DOHH2 (cell line): ENCODE results near the gene ITGA2B.

ENCODE experiments used
- H3F3A ChIP-seq: fragments of 200-600 bp; sonication (generic), shearing (Covaris generic); 2 replicates; pipeline ENCODE4 v1.6.0; 2016; ENCODE audit warnings: antibody characterized with exemption, mild to moderate bottlenecking; ENCODE audit not compliant: control insufficient read depth, insufficient read depth
- H3K27ac ChIP-seq: fragments of 200-600 bp; sonication (generic); 2 replicates; pipeline ENCODE4 v1.5.1; 2014; ENCODE audit warnings: low read depth, mild to moderate bottlenecking, low read length, moderate library complexity
- H3K27me3 ChIP-seq: fragments of 200-600 bp; sonication (generic); 2 replicates; pipeline ENCODE4 v1.6.1; 2014; ENCODE audit warnings: mild to moderate bottlenecking, low read length, mixed read lengths; ENCODE audit not compliant: control insufficient read depth
- H3K36me3 ChIP-seq: fragments of 200-600 bp; sonication (generic); 2 replicates; pipeline ENCODE4 v1.6.1; 2014; ENCODE audit warnings: mild to moderate bottlenecking, low read length, moderate library complexity, mixed read lengths; ENCODE audit not compliant: control insufficient read depth
- H3K4me1 ChIP-seq: fragments of 200-600 bp; sonication (generic); 2 replicates; pipeline ENCODE4 v1.6.1; 2014; ENCODE audit warnings: mild to moderate bottlenecking, low read length, mixed read lengths; ENCODE audit not compliant: control insufficient read depth
- H3K4me2 ChIP-seq: fragments of 200-600 bp; sonication (generic); 2 replicates; pipeline ENCODE4 v1.6.0; 2014; ENCODE audit warnings: mild to moderate bottlenecking, low read length, moderate library complexity
- H3K4me3 ChIP-seq: fragments of 200-600 bp; sonication (generic); 2 replicates; pipeline ENCODE4 v1.5.1; 2014; ENCODE audit warnings: mild to moderate bottlenecking, low read length, mixed read lengths
- H3K79me2 ChIP-seq: fragments of 200-600 bp; sonication (generic); 2 replicates; pipeline ENCODE4 v1.6.1; 2014; ENCODE audit warnings: mild to moderate bottlenecking, low read length, mixed read lengths; ENCODE audit not compliant: control insufficient read depth
- H3K9me2 ChIP-seq: fragments of 200-600 bp; sonication (generic); replicated peaks from 2 replicates; pipeline ENCODE4 v1.6.1; 2014; ENCODE audit warnings: mild to moderate bottlenecking, low read length, mixed read lengths; ENCODE audit not compliant: control insufficient read depth
- H3K9me3 ChIP-seq: fragments of 200-600 bp; sonication (generic); 2 replicates; pipeline ENCODE4 v1.6.1; 2014; ENCODE audit warnings: antibody characterized with exemption, low read length, mixed read lengths; ENCODE audit not compliant: control insufficient read depth, insufficient read depth
- H4K20me1 ChIP-seq: fragments of 200-600 bp; sonication (generic); 2 replicates; pipeline ENCODE4 v1.6.0; 2014; ENCODE audit warnings: low read depth, mild to moderate bottlenecking, antibody characterized with exemption, low read length, moderate library complexity; ENCODE audit not compliant: control insufficient read depth, insufficient read depth
- EZH2phosphoT487 ChIP-seq: fragments of 200-600 bp; sonication (generic); IDR thresholded peaks from 2 replicates; pipeline ENCODE4 v1.6.1; 2017; ENCODE audit warnings: borderline replicate concordance, mild to moderate bottlenecking, antibody characterized with exemption, low read length, moderate library complexity, mixed read lengths
- TF ChIP-seq, protein P1 (sequence below): fragments of 200-600 bp; sonication (generic); IDR thresholded peaks from one replicate; pipeline ENCODE4 v1.5.1; 2014; ENCODE audit warnings: antibody characterized with exemption, mild to moderate bottlenecking, low read depth, low read length; ENCODE audit not compliant: poor library complexity, severe bottlenecking

Gene ITGA2B

DNA sequence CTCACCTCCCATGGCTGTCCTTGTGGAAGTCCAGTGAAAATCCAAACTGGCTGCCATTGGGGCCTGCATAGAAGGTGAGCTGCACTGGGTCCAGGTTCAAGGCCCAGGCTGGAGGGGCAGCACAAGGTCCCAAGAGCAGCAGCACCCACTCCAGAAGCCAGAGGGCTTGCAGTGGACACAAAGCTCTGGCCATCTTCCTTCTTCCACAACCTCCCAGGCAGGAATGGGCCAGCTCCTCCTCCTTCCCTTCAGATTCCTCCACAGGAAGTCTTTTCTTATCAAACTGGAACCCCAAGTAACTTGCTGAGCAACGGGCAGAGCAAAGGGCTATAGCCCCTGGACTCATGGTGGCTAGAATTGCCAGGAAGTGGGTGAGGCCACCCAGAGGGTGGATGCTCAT, at the start of gene ITGA2B:
Gene ITGA2B, minus strand, starts transcription at position 369 of the 400 bp plus-strand sequence. Its CDS starts 176 bp downstream, at position 193.
- H3K9me3 ChIP-seq: no peaks in the 10 kb centered on the region
- TF ChIP-seq, protein P1, sequence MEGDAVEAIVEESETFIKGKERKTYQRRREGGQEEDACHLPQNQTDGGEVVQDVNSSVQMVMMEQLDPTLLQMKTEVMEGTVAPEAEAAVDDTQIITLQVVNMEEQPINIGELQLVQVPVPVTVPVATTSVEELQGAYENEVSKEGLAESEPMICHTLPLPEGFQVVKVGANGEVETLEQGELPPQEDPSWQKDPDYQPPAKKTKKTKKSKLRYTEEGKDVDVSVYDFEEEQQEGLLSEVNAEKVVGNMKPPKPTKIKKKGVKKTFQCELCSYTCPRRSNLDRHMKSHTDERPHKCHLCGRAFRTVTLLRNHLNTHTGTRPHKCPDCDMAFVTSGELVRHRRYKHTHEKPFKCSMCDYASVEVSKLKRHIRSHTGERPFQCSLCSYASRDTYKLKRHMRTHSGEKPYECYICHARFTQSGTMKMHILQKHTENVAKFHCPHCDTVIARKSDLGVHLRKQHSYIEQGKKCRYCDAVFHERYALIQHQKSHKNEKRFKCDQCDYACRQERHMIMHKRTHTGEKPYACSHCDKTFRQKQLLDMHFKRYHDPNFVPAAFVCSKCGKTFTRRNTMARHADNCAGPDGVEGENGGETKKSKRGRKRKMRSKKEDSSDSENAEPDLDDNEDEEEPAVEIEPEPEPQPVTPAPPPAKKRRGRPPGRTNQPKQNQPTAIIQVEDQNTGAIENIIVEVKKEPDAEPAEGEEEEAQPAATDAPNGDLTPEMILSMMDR: no peak
- TF ChIP-seq EZH2phosphoT487: no peak
- no peak within 1 kb of the TSS for H3K4me2 ChIP-seq
- H3K79me2 ChIP-seq: no peaks in the 10 kb centered on the region
- H3K9me2 ChIP-seq: no peaks in the 10 kb centered on the region
- no peak within 1 kb of the TSS for H3K27ac ChIP-seq
- no peaks in the 10 kb centered on the region for H4K20me1 ChIP-seq
- H3K4me3 ChIP-seq: no peak within 1 kb of the TSS
- H3K36me3 ChIP-seq: no peaks in the 10 kb centered on the region
- H3K27me3 ChIP-seq: peaks cover 15% of the 10 kb centered on the region
- H3F3A ChIP-seq: 0 out of 2 replicates have a peak, but pooled peaks cover 2% of the 10 kb centered on the region
- H3K4me1 ChIP-seq: peaks cover 5% of the 10 kb centered on the region; the same call in 1 of the 2 replicates

DNA sequence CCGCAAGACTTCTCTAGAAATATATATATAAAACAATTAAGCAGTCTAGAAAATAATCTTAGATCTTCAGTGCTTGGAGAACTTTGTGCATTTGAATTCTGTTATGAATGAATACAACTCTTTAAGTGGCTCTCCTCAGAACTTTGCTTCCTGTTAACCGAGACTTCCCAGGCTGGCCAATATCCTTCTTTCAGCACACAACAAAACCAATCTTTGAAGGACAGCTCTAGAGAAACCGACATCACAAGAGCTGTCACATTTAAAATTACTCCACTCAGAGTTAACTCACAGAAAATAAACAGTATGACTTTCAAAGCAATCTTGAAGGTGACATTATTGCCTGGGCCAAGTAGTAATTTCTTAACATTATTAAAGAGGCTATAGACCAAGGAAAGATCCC, 49.7 kb upstream of the ITGA2B start:
- Histone ChIP-seq H3K4me2 (no peak overlapping the region), H3K79me2 (peaks cover 24% of the 10 kb centered on the region)

DNA sequence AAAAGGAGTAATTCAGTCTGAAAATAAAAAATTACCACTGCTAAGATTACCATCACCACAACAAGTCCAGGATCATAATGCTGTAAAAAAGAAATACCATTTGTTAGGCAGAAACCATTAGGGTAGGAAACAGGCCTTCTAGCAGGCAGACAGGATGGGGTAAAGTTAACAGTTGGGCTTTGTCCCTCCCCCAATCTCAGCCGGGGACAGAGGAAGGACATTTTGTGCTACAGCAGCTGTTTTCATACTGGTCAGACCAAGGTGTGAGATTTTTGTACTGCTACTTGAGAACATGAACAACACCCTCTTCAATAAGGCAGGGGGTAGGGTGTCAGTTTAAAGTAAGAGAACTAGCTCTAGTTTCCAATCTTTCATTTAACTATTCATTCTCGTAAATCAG, 49.2 kb upstream of the ITGA2B start:
- peaks cover 24% of the 10 kb centered on the region for H3K36me3 ChIP-seq

More for the DNA sequence above, 49.7 kb upstream of the ITGA2B start:
- H3K9me2 ChIP-seq: no peaks in the 10 kb centered on the region
- no peaks in the 10 kb centered on the region; the same call in 1 of the 2 replicates for H3F3A ChIP-seq
- no peaks in the 10 kb centered on the region for H3K9me3 ChIP-seq
- TF ChIP-seq, protein P1: no peak
- no peak for TF ChIP-seq EZH2phosphoT487
- H3K36me3 ChIP-seq: peaks cover 22% of the 10 kb centered on the region
- no peak overlapping the region for H3K27ac ChIP-seq
- no peaks in the 10 kb centered on the region for H3K4me1 ChIP-seq
- no peaks in the 10 kb centered on the region for H3K27me3 ChIP-seq
- H3K4me3 ChIP-seq: no peak overlapping the region
- no peaks in the 10 kb centered on the region; the same call in 1 of the 2 replicates for H4K20me1 ChIP-seq

More for the DNA sequence above, 49.2 kb upstream of the ITGA2B start:
- H3K27me3 ChIP-seq: no peaks in the 10 kb centered on the region
- no peak overlapping the region for H3K27ac ChIP-seq
- H3K9me3 ChIP-seq: no peaks in the 10 kb centered on the region
- no peaks in the 10 kb centered on the region for H3K9me2 ChIP-seq
- H3K4me3 ChIP-seq: no peak overlapping the region
- no peaks in the 10 kb centered on the region; the same call in 1 of the 2 replicates for H4K20me1 ChIP-seq
- H3K4me1 ChIP-seq: no peaks in the 10 kb centered on the region
- peaks cover 22% of the 10 kb centered on the region for H3K79me2 ChIP-seq
- H3F3A ChIP-seq: no peaks in the 10 kb centered on the region; the same call in 1 of the 2 replicates
- no peak for TF ChIP-seq EZH2phosphoT487
- TF ChIP-seq, protein P1: no peak
- no peak overlapping the region for H3K4me2 ChIP-seq
